Peyer's patch (tissue), 4 donors: ENCODE results near the gene GLIS2. TPM values are rescaled to one million over a fixed set of nuclear protein-coding genes. Genes with fewer than 3 reads are reported as not detected.

ENCODE experiments used
- DNase-seq, 3 donors: peaks; one replicate each; pipeline ENCODE4 v3.0.0-alpha.2; 2017 to 2019
- H3K27ac ChIP-seq, 4 donors: fragments of 200-600 bp; sonication (generic); one replicate each; pipeline ENCODE4 v1.5.1; 2016 to 2019
- H3K27me3 ChIP-seq, 2 donors: fragments of 200-600 bp; sonication (generic); one replicate each; pipeline ENCODE4 v1.5.1; 2019
- H3K36me3 ChIP-seq, 3 donors: fragments of 200-600 bp; sonication (generic); one replicate each; pipeline ENCODE4 v1.5.1; 2016 to 2019
- H3K4me1 ChIP-seq, 4 donors: fragments of 200-600 bp; sonication (generic); one replicate each; pipeline ENCODE4 v1.5.1; 2016 to 2019
- H3K4me3 ChIP-seq, 4 donors: fragments of 200-600 bp; sonication (generic); 1 replicate in 3 of 4; 2 replicates in 1 of 4; pipeline ENCODE4 v1.5.1; 2016 to 2019; ENCODE audit warnings: mild to moderate bottlenecking in 1 of 4
- H3K9me3 ChIP-seq, 4 donors: fragments of 200-600 bp; sonication (generic); one replicate each; pipeline ENCODE4 v1.5.1; 2016 to 2019; ENCODE audit warnings: mild to moderate bottlenecking in 1 of 4
- POLR2A ChIP-seq, 2 donors: fragments of 450-650 bp; IDR thresholded peaks; one replicate each; pipeline ENCODE4 v1.5.1; 2017; ENCODE audit warnings: antibody characterized with exemption in 2 of 2, mild to moderate bottlenecking in 2 of 2, moderate library complexity in 2 of 2
- total RNA-seq, 4 donors: library from RNA; depleted of rRNA; stranded (reverse); fragments of >200 nt; gene quantifications; one replicate each; pipeline ENCODE4 v1.1.0, GENCODE V29; 2016
- TF ChIP-seq, protein P1 (sequence below), 6 experiments: fragments of 450-650 bp in 4 of 6; fragments of 200-600 bp in 2 of 6; sonication (generic) in 1 of 6; IDR thresholded peaks; one replicate each; pipeline ENCODE4 v1.5.1; 2017 to 2019; ENCODE audit warnings: antibody characterized with exemption in 6 of 6, mild to moderate bottlenecking in 3 of 6, moderate library complexity in 1 of 6

GLIS2 gene
- total RNA-seq, 4 donors from 2014 or later, result 0.35 to 3.3 (median 1.7) TPM

DNA sequence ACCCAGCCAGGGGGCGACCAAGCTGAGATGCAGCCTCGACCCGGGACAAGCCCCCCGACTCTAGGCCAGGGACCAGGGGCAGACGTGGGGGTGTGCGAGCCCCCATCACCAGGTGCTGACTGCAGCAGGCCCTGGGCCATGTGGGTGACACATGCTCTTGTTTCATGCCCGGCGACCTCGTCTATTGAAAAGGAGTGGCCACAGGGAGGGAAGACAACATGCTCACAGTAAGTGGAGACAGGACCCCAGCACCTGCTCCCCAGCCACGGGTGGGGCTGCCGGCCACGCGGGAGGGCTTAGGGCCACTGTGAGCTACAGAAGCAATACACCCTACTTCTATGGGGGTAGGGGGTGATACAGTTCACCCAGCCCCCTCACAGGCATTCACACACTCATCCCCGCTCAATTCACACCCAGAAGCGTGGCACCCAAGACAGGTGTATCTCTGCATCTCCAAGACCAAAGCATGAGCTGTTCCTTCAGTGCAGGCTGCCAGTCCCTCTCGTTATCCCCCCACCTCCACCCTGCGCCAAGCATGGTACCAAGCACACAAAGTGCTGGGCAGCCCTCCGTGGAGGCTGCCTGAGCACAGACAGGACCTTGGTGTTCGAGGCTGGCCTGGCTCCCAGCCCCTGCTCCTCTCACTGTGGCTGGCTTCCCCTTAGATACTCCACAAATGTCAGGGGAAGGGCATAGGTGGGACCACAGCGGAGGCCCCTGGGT, 69.4 kb downstream of the GLIS2 start:
- H3K4me1 ChIP-seq, result no peaks in the 10 kb centered on the region
- no peaks in the 10 kb centered on the region for H3K9me3 ChIP-seq
- no peak overlapping the region for H3K4me3 ChIP-seq
- no peaks in the 10 kb centered on the region for H3K27me3 ChIP-seq
- no peak for TF ChIP-seq POLR2A (IDR thresholded peaks at IDR 0.05)
- TF ChIP-seq, protein P1, sequence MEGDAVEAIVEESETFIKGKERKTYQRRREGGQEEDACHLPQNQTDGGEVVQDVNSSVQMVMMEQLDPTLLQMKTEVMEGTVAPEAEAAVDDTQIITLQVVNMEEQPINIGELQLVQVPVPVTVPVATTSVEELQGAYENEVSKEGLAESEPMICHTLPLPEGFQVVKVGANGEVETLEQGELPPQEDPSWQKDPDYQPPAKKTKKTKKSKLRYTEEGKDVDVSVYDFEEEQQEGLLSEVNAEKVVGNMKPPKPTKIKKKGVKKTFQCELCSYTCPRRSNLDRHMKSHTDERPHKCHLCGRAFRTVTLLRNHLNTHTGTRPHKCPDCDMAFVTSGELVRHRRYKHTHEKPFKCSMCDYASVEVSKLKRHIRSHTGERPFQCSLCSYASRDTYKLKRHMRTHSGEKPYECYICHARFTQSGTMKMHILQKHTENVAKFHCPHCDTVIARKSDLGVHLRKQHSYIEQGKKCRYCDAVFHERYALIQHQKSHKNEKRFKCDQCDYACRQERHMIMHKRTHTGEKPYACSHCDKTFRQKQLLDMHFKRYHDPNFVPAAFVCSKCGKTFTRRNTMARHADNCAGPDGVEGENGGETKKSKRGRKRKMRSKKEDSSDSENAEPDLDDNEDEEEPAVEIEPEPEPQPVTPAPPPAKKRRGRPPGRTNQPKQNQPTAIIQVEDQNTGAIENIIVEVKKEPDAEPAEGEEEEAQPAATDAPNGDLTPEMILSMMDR (IDR thresholded peaks at IDR 0.05), result no peak
- H3K27ac ChIP-seq, result no peak overlapping the region
- H3K36me3 ChIP-seq, result peaks cover 0 to 90% (median 0%) of the 10 kb centered on the region in 3 donors
- no peak for DNase-seq

DNA sequence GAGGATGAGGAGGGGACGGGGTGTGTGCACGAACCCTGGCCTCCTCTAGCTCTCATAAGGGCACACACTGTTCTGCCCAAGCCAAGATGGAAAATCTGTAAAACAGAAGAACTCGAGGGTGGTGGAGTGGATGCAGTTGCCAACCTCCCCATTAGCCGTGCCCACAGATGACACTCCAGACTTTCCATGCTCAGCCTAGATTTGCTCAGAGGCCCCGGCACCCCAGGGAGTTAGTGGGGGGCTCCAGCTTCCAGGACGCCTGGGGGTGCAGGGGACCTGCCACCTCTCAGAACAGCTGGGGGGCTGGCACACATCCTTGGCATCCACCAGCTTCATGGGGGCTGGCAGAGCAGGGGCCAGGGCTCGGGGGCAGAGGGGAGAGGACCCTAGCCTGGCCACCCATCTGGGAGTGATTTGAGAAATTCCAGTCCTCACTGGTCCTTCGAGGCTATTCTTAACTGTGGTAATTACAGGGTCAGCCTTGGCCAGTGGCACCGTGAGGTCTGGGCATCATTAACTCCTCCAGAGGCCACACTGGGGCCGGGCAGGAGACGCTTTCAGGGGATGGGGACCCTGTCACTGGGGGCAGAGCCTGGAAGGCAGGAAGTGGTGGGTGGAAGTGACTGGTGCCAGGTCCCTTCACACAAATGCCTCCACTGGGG, 70.1 kb downstream of the GLIS2 start:
- H3K36me3 ChIP-seq, result peaks cover 0 to 93% (median 0%) of the 10 kb centered on the region in 3 donors

DNA sequence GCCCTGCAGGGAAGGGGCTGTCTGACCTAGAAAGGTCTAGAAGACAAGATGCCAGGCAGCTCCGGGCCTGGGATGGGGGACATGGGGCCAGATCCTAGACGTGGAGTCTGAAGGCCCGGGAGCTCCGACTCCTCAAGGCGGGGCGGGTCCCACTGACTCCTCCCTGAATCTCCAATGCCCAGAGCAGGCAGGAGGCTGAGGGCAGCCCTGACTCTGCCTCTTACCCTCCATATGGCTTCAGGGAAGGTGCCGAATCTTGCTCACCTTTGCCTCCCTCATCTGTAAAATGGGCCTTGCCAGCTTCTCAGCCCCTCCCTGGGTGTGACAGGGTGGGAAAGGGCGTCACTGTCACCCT, 70.6 kb downstream of the GLIS2 start:
- no peak for DNase-seq
- H3K9me3 ChIP-seq, result no peaks in the 10 kb centered on the region
- no peaks in the 10 kb centered on the region for H3K4me1 ChIP-seq
- TF ChIP-seq, protein P1 (IDR thresholded peaks at IDR 0.05), result no peak
- no peak for TF ChIP-seq POLR2A (IDR thresholded peaks at IDR 0.05)
- peaks cover 0 to 92% (median 0%) of the 10 kb centered on the region in 3 donors for H3K36me3 ChIP-seq
- H3K4me3 ChIP-seq, result no peak overlapping the region
- no peaks in the 10 kb centered on the region for H3K27me3 ChIP-seq
- peak overlapping the region in 2 of 4 donors; percentile 2 to 17 for H3K27ac ChIP-seq

More for the DNA sequence above, 70.1 kb downstream of the GLIS2 start:
- Histone ChIP-seq H3K4me3 (no peak overlapping the region), H3K4me1 (no peaks in the 10 kb centered on the region), H3K27me3 (no peaks in the 10 kb centered on the region), H3K27ac (peak overlapping the region in 2 of 4 donors; percentile 1 to 2), H3K9me3 (no peaks in the 10 kb centered on the region)
- DNase-seq, result no peak
- TF ChIP-seq POLR2A (IDR thresholded peaks at IDR 0.05), result no peak
- TF ChIP-seq, protein P1 (IDR thresholded peaks at IDR 0.05), result no peak

DNA sequence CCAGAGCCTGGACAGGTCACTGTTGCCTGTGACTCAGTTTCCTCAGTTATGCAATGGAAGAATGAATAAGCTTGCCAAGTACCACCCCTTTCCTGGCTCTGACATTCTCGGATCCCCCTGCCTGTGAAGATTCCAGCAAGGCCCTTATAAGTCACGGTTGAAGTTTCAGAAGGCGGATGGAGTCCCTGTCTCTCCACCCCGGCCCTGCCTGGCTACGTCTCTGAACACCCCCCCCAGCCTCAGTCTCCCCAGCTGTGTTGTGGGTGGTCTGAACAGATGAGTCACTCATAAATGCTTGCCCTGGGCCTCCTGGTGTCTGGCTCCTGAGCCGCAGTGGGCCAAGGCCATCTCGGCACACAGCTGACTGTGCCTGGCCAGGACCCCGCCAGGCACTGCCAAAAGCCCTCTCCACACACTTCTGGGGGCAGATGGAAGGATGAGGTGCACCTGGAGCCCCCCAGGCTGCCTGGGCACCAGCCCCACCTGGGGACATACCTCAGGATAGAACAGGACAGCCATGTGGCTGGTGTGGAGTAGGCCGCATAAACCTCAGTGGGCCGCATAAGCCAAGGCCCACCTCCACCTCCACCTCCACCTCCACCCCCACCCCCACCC, 71.2 kb downstream of the GLIS2 start:
- no peak for DNase-seq
- Histone ChIP-seq H3K4me3 (no peak overlapping the region), H3K27me3 (no peaks in the 10 kb centered on the region), H3K4me1 (no peaks in the 10 kb centered on the region), H3K27ac (peak overlapping the region in 2 of 4 donors; percentile 17 to 25), H3K9me3 (no peaks in the 10 kb centered on the region), H3K36me3 (peaks cover 0 to 91% (median 0%) of the 10 kb centered on the region in 3 donors)
- TF ChIP-seq, protein P1 (IDR thresholded peaks at IDR 0.05), result no peak
- no peak for TF ChIP-seq POLR2A (IDR thresholded peaks at IDR 0.05)

DNA sequence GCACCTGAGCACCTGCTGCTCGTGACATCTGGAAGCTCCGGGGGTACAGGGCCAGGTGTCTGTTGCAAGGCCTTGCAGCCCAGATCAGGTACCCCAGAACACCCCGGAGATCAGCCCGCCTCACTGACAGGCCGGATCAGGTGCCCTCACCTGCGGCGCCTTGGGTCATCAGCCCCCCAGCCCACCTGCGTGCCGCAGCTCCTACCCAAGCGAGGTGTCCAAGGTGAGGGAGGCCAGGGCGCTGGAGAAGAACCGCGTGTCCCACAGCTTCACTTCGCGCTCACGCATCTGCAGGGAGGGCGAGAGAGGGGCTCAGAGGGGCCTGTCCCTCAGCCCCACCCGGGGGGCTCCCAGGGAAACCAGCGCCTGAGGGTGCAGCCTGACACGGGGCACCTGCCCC, 71.9 kb downstream of the GLIS2 start:
- Histone ChIP-seq H3K4me3 (no peak overlapping the region), H3K9me3 (no peaks in the 10 kb centered on the region), H3K36me3 (peaks cover 0 to 90% (median 0%) of the 10 kb centered on the region in 3 donors), H3K27me3 (no peaks in the 10 kb centered on the region), H3K4me1 (peaks cover 0 to 6% (median 0%) of the 10 kb centered on the region in 4 donors), H3K27ac (peak overlapping the region in 1 of 4 donors; percentile 11)
- no peak for DNase-seq
- TF ChIP-seq, protein P1 (IDR thresholded peaks at IDR 0.05), result no peak
- TF ChIP-seq POLR2A (IDR thresholded peaks at IDR 0.05), result no peak
